ENCODE results near the gene NPHP3. TPM values are rescaled to one million over a fixed set of nuclear protein-coding genes. Genes with fewer than 3 reads are reported as not detected.

Gene NPHP3
- total RNA-seq, 2 donors from 2014 or later = 10.7 to 16.4 TPM

GRCh38 chr3:132652640-132653270 lies 69.5 kb downstream of the NPHP3 start:
- Histone ChIP-seq H3K4me1 (no peaks in the 10 kb centered on the region), H3K9me3 (no peaks in the 10 kb centered on the region), H3K27ac (no peak overlapping the region), H3K36me3 (no peaks in the 10 kb centered on the region), H3K4me3 (no peak overlapping the region), H3K27me3 (no peaks in the 10 kb centered on the region), H3K9ac (ENCODE audit: low read depth in 2 of 2, low read length in 2 of 2) (no peak overlapping the region)
- DNase-seq = no peak
- intact Hi-C loops (cut with DNase I) = loop anchor here (10.0 kb wide), 1 partner anchor 398 kb away; no protein-coding TSS in a partner anchor
- no peak for TF ChIP-seq CTCF (IDR thresholded peaks at IDR 0.05)

GRCh38 chr3:132650153-132650552 lies 72.1 kb downstream of the NPHP3 start:
- no peak for DNase-seq
- Histone ChIP-seq H3K4me1 (no peaks in the 10 kb centered on the region), H3K36me3 (no peaks in the 10 kb centered on the region), H3K27me3 (no peaks in the 10 kb centered on the region), H3K9ac (ENCODE audit: low read depth in 2 of 2, low read length in 2 of 2) (no peak overlapping the region), H3K9me3 (no peaks in the 10 kb centered on the region), H3K27ac (no peak overlapping the region), H3K4me3 (no peak overlapping the region)
- intact Hi-C loops (cut with DNase I) = loop anchor here (10.0 kb wide), 1 partner anchor 395 kb away; no protein-coding TSS in a partner anchor
- TF ChIP-seq CTCF (IDR thresholded peaks at IDR 0.05) = no peak

- Histone ChIP-seq H3K36me3 (no peaks in the 10 kb centered on the region), H3K4me1 (no peaks in the 10 kb centered on the region), H3K27ac (no peak overlapping the region), H3K9ac (ENCODE audit: low read depth in 2 of 2, low read length in 2 of 2) (no peak overlapping the region), H3K4me3 (no peak overlapping the region), H3K27me3 (no peaks in the 10 kb centered on the region), H3K9me3 (no peaks in the 10 kb centered on the region)
- intact Hi-C loops (cut with DNase I) = loop anchor here (10.0 kb wide), 1 partner anchor 290 kb away; no protein-coding TSS in a partner anchor
- no peak for DNase-seq
- no peak for TF ChIP-seq CTCF (IDR thresholded peaks at IDR 0.05)
Observed at GRCh38 chr3:132645058-132645457, 77.2 kb downstream of the NPHP3 start.

- Histone ChIP-seq H3K27ac (no peak overlapping the region), H3K4me1 (no peaks in the 10 kb centered on the region), H3K4me3 (no peak overlapping the region), H3K27me3 (no peaks in the 10 kb centered on the region), H3K36me3 (no peaks in the 10 kb centered on the region), H3K9ac (ENCODE audit: low read depth in 2 of 2, low read length in 2 of 2) (no peak overlapping the region), H3K9me3 (no peaks in the 10 kb centered on the region)
- intact Hi-C loops (cut with DNase I) = loop anchor here (10.0 kb wide), 1 partner anchor 289 kb away; no protein-coding TSS in a partner anchor
- no peak for DNase-seq
- TF ChIP-seq CTCF (IDR thresholded peaks at IDR 0.05) = no peak
Observed at GRCh38 chr3:132643366-132643765, 78.8 kb downstream of the NPHP3 start.

GRCh38 chr3:132642539-132642847 lies 79.7 kb downstream of the NPHP3 start:
- Histone ChIP-seq H3K27ac (no peak overlapping the region), H3K9me3 (no peaks in the 10 kb centered on the region), H3K36me3 (no peaks in the 10 kb centered on the region), H3K27me3 (no peaks in the 10 kb centered on the region), H3K4me1 (no peaks in the 10 kb centered on the region), H3K4me3 (no peak overlapping the region), H3K9ac (ENCODE audit: low read depth in 2 of 2, low read length in 2 of 2) (no peak overlapping the region)
- intact Hi-C loops (cut with DNase I) = loop anchor here (10.0 kb wide), 1 partner anchor 288 kb away; no protein-coding TSS in a partner anchor
- no peak for TF ChIP-seq CTCF (IDR thresholded peaks at IDR 0.05)
- DNase-seq = no peak
